B cell (primary cell): ENCODE measurements around the gene NAXD. TPM values are rescaled to one million over a fixed set of nuclear protein-coding genes. Genes with fewer than 3 reads are reported as not detected.

Experiments used
- ATAC-seq: fragments of 200-7000 bp; cut with Tn5 transposase; one replicate; pipeline ENCODE4 v1.10.0; 2021; ENCODE audit warnings: low read depth, mild to moderate bottlenecking, moderate number of reproducible peaks, moderate library complexity
- CTCF ChIA-PET: fragments of 350-600 bp; sonication (Branson Sonifier 250); formaldehyde crosslinking; loops from one replicate; lab custom pipeline; 2021; ENCODE audit warnings: antibody characterized with exemption, inconsistent platforms; lab: Charles Lee
- POLR2A ChIA-PET: fragments of 350-600 bp; sonication (Branson Sonifier 250); formaldehyde crosslinking; loops from one replicate; lab custom pipeline; 2021; ENCODE audit warnings: antibody characterized with exemption; lab: Charles Lee
- DNase-seq: peaks from one replicate; pipeline ENCODE4 v3.0.0; 2013
- H2AFZ ChIP-seq: 2 replicates; pipeline ENCODE4 v1.6.1; 2012; ENCODE audit warnings: mild to moderate bottlenecking, low read depth, low read length; ENCODE audit not compliant: insufficient read depth, poor library complexity, severe bottlenecking
- H3K27ac ChIP-seq, 2 donors: 1 replicate in 1 of 2; 2 replicates in 1 of 2; pipeline ENCODE4 v1.5.1; 2012 to 2013; ENCODE audit warnings: low read length in 2 of 2, mild to moderate bottlenecking in 2 of 2, moderate library complexity in 1 of 2
- H3K27me3 ChIP-seq, 4 experiments: fragments of 200-600 bp in 1 of 4; sonication (generic) in 1 of 4; replicated peaks in 1 of 4; 1 replicate in 2 of 4; 2 replicates in 2 of 4; pipeline versions ENCODE4 v1.6.1 to v1.7.0; 2013 to 2016; ENCODE audit warnings: low read length in 3 of 4, mild to moderate bottlenecking in 2 of 4, mixed read lengths in 1 of 4, moderate library complexity in 1 of 4; ENCODE audit not compliant: insufficient read depth in 4 of 4, control insufficient read depth in 3 of 4; ENCODE audit errors: control extremely low read depth in 1 of 4
- H3K36me3 ChIP-seq, 2 experiments: replicated peaks in 1 of 2; 1 replicate in 1 of 2; 2 replicates in 1 of 2; pipeline versions ENCODE4 v1.6.1 to v1.7.1; 2013; ENCODE audit warnings: low read length in 1 of 2; ENCODE audit not compliant: insufficient read depth in 2 of 2, control insufficient read depth in 1 of 2; ENCODE audit errors: control extremely low read depth in 1 of 2, extremely low read depth in 1 of 2
- H3K4me1 ChIP-seq, 2 donors: fragments of 200-600 bp in 1 of 2; sonication (generic) in 1 of 2; 1 replicate in 1 of 2; 2 replicates in 1 of 2; pipeline versions ENCODE4 v1.5.1 to v1.6.1; 2013 to 2017; ENCODE audit warnings: low read length in 2 of 2; ENCODE audit not compliant: control insufficient read depth in 2 of 2, insufficient read depth in 2 of 2
- H3K4me2 ChIP-seq: replicated peaks from 2 replicates; pipeline ENCODE3; 2012; ENCODE audit warnings: mild to moderate bottlenecking, low read depth, low read length; ENCODE audit not compliant: poor library complexity, severe bottlenecking
- H3K4me3 ChIP-seq, 5 experiments: fragments of 200-600 bp in 1 of 5; sonication (generic) in 1 of 5; 1 replicate in 3 of 5; 2 replicates in 2 of 5; pipeline versions ENCODE4 v1.5.1 to v1.7.0; 2011 to 2016; ENCODE audit warnings: low read length in 4 of 5, mild to moderate bottlenecking in 4 of 5, low read depth in 2 of 5, control low read depth in 1 of 5, moderate library complexity in 1 of 5; ENCODE audit not compliant: insufficient read depth in 1 of 5; ENCODE audit errors: control extremely low read depth in 1 of 5, extremely low read depth in 1 of 5
- H3K79me2 ChIP-seq: fragments of 200-600 bp; sonication (generic); one replicate; pipeline ENCODE4 v1.6.0; 2016; ENCODE audit warnings: low read length; ENCODE audit not compliant: control insufficient read depth, insufficient read depth
- H3K9ac ChIP-seq: fragments of 200-600 bp; sonication (generic); 2 replicates; pipeline ENCODE4 v1.6.1; 2017; ENCODE audit warnings: mild to moderate bottlenecking, low read length, moderate library complexity
- H3K9me3 ChIP-seq, 3 donors: one replicate each; pipeline versions ENCODE4 v1.6.1 to v1.7.1; 2013; ENCODE audit warnings: low read length in 2 of 3; ENCODE audit not compliant: control insufficient read depth in 2 of 3, insufficient read depth in 1 of 3; ENCODE audit errors: control extremely low read depth in 1 of 3
- H4K20me1 ChIP-seq: 2 replicates; pipeline ENCODE4 v1.6.0; 2012; ENCODE audit warnings: mild to moderate bottlenecking, low read length; ENCODE audit not compliant: insufficient read depth, control insufficient read depth, poor library complexity, severe bottlenecking
- H3K27ac Mint-ChIP-seq: one replicate; pipeline ENCODE4 v1.8.0; 2021; ENCODE audit warnings: mixed read lengths
- H3K27me3 Mint-ChIP-seq: one replicate; pipeline ENCODE4 v1.8.0; 2021; ENCODE audit warnings: mixed read lengths
- H3K4me1 Mint-ChIP-seq: one replicate; pipeline ENCODE4 v1.8.0; 2021; ENCODE audit warnings: mixed read lengths
- H3K4me3 Mint-ChIP-seq: one replicate; pipeline ENCODE4 v1.8.0; 2021; ENCODE audit warnings: mixed read lengths
- H3K9me3 Mint-ChIP-seq: one replicate; pipeline ENCODE4 v1.8.0; 2022; ENCODE audit warnings: mixed read lengths; ENCODE audit not compliant: insufficient read depth
- CTCF ChIP-seq: fragments of 200-600 bp; IDR thresholded peaks from one replicate; pipeline ENCODE4 v1.8.0; 2022; ENCODE audit warnings: antibody characterized with exemption, mild to moderate bottlenecking
- EZH2 ChIP-seq: IDR thresholded peaks from 2 replicates; pipeline ENCODE4 v1.6.1; 2012; ENCODE audit warnings: borderline replicate concordance, low read depth, mild to moderate bottlenecking, moderate library complexity, low read length; ENCODE audit not compliant: insufficient read depth, poor library complexity, severe bottlenecking
- WGBS: methylation state at CpG from one replicate; pipeline ENCODE4 v1.1.5; 2013; ENCODE audit warnings: missing lambda C conversion rate; ENCODE audit not compliant: insufficient coverage; 5-methylcytosine and 5-hydroxymethylcytosine counted together
- intact Hi-C: fragments of 100-400 bp; cut with micrococcal nuclease; formaldehyde crosslinking; loops from one replicate; pipeline ENCODE4 v1.10.0; 2022
- polyA plus RNA-seq: library from polyadenylated mRNA; depleted of rRNA; stranded (reverse); fragments of >200 nt; gene quantifications from 2 replicates; pipeline ENCODE4 v1.2.3, GENCODE V29; 2012
- total RNA-seq, 2 donors: library from RNA; stranded (reverse); fragments of 120-200 nt in 1 of 2; gene quantifications; 1 replicate in 1 of 2; 2 replicates in 1 of 2; pipeline versions ENCODE4 v1.2.3 to v1.2.4, GENCODE V29; 2013 to 2022

NAXD gene
- total and polyA plus RNA-seq, 2 donors (not counting 1 experiment from before 2014, with no cell fraction given): 28.4 to 33.3 TPM

DNA sequence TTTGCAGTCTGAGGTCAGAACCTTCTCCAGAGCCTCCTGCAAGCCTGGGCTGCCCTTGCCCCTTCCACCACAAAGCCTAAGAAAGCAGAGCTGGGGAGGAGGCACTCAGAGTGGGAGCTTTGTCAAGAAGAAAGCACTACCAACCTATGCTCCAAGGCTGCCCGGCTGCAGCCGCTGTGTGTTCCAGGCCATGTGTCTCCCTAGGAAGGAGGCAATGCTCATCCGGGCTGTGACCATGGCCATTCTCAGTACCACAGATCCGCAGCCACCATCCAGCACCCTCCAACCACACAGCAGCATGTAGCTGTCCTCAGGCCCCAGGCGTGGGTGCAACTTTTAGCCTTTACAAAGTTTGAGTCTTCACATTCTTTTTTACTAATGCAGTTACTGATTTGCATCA is 68.6 kb downstream of the NAXD start:
- Histone ChIP-seq H3K4me1 (peaks cover 0 to 7% of the 10 kb centered on the region in 2 donors), H3K4me3 (no peak overlapping the region), H3K4me2 (no peak overlapping the region), H3K36me3 (peaks cover 19 to 70% of the 10 kb centered on the region in 2 experiments), H2AFZ (no peak overlapping the region), H3K9me3 (no peaks in the 10 kb centered on the region), H3K27ac (no peak overlapping the region), H4K20me1 (peaks cover under 1% of the 10 kb centered on the region), H3K79me2 (no peaks in the 10 kb centered on the region), H3K9ac (no peak overlapping the region), H3K27me3 (no peaks in the 10 kb centered on the region)
- no peak for DNase-seq
- intact Hi-C loops: no loop called here
- WGBS: 100% methylated on average over 5 of the region's 5 CpGs
- no peak overlapping the region for H3K27ac Mint-ChIP-seq
- H3K27me3 Mint-ChIP-seq: no peaks in the 10 kb centered on the region
- TF ChIP-seq EZH2: no peak
- no peak for TF ChIP-seq CTCF
- no peak overlapping the region for H3K4me3 Mint-ChIP-seq
- ChIA-PET POLR2A (interaction anchor here (1.0 kb wide), 1 partner anchor 29 kb away, joined by 3 read pairs; no protein-coding TSS in a partner anchor), CTCF (interaction anchor here (1.2 to 2.3 kb wide), 9 partner anchors 18 to 228 kb away, joined by 3 to 18 read pairs (median 5); partner anchors contain the start of gene ING1)
- no peak for ATAC-seq
- H3K9me3 Mint-ChIP-seq: no peaks in the 10 kb centered on the region
- peaks cover 10% of the 10 kb centered on the region for H3K4me1 Mint-ChIP-seq

DNA sequence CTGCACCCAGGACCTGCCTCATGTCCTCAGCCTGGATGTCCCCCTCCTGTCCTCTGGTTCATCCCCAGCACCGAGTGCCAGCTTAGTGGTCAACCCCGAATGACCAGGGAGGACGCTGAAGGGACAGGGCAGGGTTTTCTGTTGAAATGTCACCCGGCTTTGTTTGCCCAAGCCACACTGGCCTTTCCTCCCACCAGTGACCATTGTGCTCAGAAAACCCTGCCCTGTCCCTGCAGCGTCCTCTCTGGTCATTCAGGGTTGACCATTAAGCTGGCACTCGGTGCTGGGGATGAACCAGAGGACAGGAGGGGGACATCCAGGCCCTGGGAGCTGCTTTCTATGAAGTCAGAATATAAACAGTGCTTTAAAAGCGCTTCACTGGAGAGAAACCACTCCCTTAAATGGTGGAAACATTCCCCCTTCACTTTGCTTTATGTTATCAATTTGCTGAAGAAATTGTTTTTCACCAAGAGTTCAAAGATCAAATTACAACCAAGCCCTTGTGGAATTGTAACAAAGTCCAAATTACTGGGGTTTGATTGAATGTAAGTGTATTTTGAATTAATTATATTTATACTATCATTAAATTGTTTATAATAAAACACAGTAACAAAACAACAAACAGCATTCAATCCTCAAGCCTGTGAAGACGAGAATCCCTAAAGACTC is 69.2 kb downstream of the NAXD start:
- Histone ChIP-seq H3K27me3 (no peaks in the 10 kb centered on the region), H3K9me3 (no peaks in the 10 kb centered on the region), H3K4me3 (no peak overlapping the region), H3K9ac (no peak overlapping the region), H3K36me3 (peaks cover 21 to 72% of the 10 kb centered on the region in 2 experiments), H2AFZ (no peak overlapping the region), H3K27ac (no peak overlapping the region), H3K4me1 (peaks cover 0 to 7% of the 10 kb centered on the region in 2 donors), H3K4me2 (no peak overlapping the region), H4K20me1 (peaks cover 6% of the 10 kb centered on the region), H3K79me2 (peaks cover 3% of the 10 kb centered on the region)
- Mint-ChIP-seq H3K4me1 (peaks cover 9% of the 10 kb centered on the region), H3K27ac (no peak overlapping the region), H3K27me3 (no peaks in the 10 kb centered on the region), H3K4me3 (no peak overlapping the region), H3K9me3 (no peaks in the 10 kb centered on the region)
- DNase-seq (no peak), ATAC-seq (no peak)
- POLR2A ChIA-PET: interaction anchor here (1.0 kb wide), 1 partner anchor 28 kb away, joined by 3 read pairs; no protein-coding TSS in a partner anchor
- intact Hi-C loops: no loop called here
- CTCF ChIA-PET: interaction anchor here (1.2 to 2.3 kb wide), 4 partner anchors 19 to 229 kb away, joined by 5 to 18 read pairs (median 6); no protein-coding TSS in a partner anchor
- 100% methylated on average over 7 of the region's 8 CpGs for WGBS
- TF ChIP-seq CTCF (no peak), EZH2 (no peak)
